HG03571 (cell line): ENCODE data around the gene IGFBP4.

Source experiments
- ATAC-seq: cut with Tn5 transposase; IDR thresholded peaks from one replicate; pipeline ENCODE4 v1.9.1; 2021; ENCODE audit not compliant: unreplicated experiment

IGFBP4 gene

GRCh38 chr17:40486522-40487370, 43.5 kb downstream of the IGFBP4 start:
- no peak for ATAC-seq

- no peak for ATAC-seq
These were observed 44.2 kb downstream of the IGFBP4 start for GRCh38 chr17:40487371-40488020.

GRCh38 chr17:40490289-40490853, 47.1 kb downstream of the IGFBP4 start:
- no peak for ATAC-seq

- ATAC-seq: no peak
These were observed 47.7 kb downstream of the IGFBP4 start for GRCh38 chr17:40490982-40491381.

GRCh38 chr17:40491486-40491885, 48.2 kb downstream of the IGFBP4 start:
- ATAC-seq: no peak

GRCh38 chr17:40493697-40494096, 50.4 kb downstream of the IGFBP4 start:
- ATAC-seq: no peak

- ATAC-seq: no peak
These were observed 51.9 kb downstream of the IGFBP4 start for GRCh38 chr17:40495140-40495539.

GRCh38 chr17:40496170-40496569, 52.9 kb downstream of the IGFBP4 start:
- ATAC-seq: no peak

- no peak for ATAC-seq
These were observed 53.6 kb downstream of the IGFBP4 start for GRCh38 chr17:40496634-40497420.

- no peak for ATAC-seq
These were observed 54.4 kb downstream of the IGFBP4 start for GRCh38 chr17:40497695-40498094.

GRCh38 chr17:40498281-40499084, 55.2 kb downstream of the IGFBP4 start:
- ATAC-seq: no peak

- no peak for ATAC-seq
These were observed 56.4 kb downstream of the IGFBP4 start for GRCh38 chr17:40499551-40500189.

GRCh38 chr17:40500190-40500589, 56.9 kb downstream of the IGFBP4 start:
- ATAC-seq: no peak

GRCh38 chr17:40500709-40501108, 57.5 kb downstream of the IGFBP4 start:
- ATAC-seq: no peak

- ATAC-seq: no peak
These were observed 58.3 kb downstream of the IGFBP4 start, which contains the start of gene TNS4 for GRCh38 chr17:40501499-40501911. TSS of gene TNS4 (minus strand) at chr17:40501623. CDS start at chr17:40496425, 5,198 bp downstream.

- ATAC-seq: no peak
These were observed 59.5 kb downstream of the IGFBP4 start for GRCh38 chr17:40502716-40503115.

- no peak for ATAC-seq
These were observed 59.9 kb downstream of the IGFBP4 start for GRCh38 chr17:40503154-40503553.

GRCh38 chr17:40506786-40507185, 63.5 kb downstream of the IGFBP4 start:
- ATAC-seq: no peak
